ENCODE results near the gene LEUTX. TPM values are rescaled to one million over a fixed set of nuclear protein-coding genes. Genes with fewer than 3 reads are reported as not detected.
"Not testable (repeated sequence)": the region's sequence is repeated elsewhere in the genome, so short reads cannot be mapped to it uniquely, and the experiment has no call there.

LEUTX gene
- total RNA-seq, 2 donors from 2014 or later = not detected

GRCh38 chr19:39813264-39813993 lies 34.8 kb downstream of the LEUTX start:
- TF ChIP-seq CTCF (conservative IDR thresholded peaks at IDR 0.05) = no peak
- Histone ChIP-seq H3K9me3 (ENCODE audit: control insufficient read depth, low read length) (no peaks in the 10 kb centered on the region), H3K9ac (ENCODE audit: extremely low read depth, low read length, poor library complexity, severe bottlenecking) (no peak overlapping the region), H3K27ac (ENCODE audit: low read depth, low read length) (no peak overlapping the region), H3K4me3 (ENCODE audit: low read length) (no peak overlapping the region), H3K4me1 (ENCODE audit: control insufficient read depth, insufficient read depth, low read length) (no peaks in the 10 kb centered on the region), H3K36me3 (ENCODE audit: control insufficient read depth, insufficient read depth, low read length) (no peaks in the 10 kb centered on the region), H3K27me3 (ENCODE audit: control insufficient read depth, insufficient read depth, low read length, poor library complexity, severe bottlenecking) (no peaks in the 10 kb centered on the region)
- Mint-ChIP-seq H3K27ac (no peak overlapping the region), H3K4me3 (no peak overlapping the region), H3K4me1 (no peaks in the 10 kb centered on the region), H3K9me3 (no peaks in the 10 kb centered on the region), H3K36me3 (ENCODE audit: low read depth) (no peaks in the 10 kb centered on the region), H3K27me3 (ENCODE audit: insufficient read depth) (no peaks in the 10 kb centered on the region)
- no peak for DNase-seq
- WGBS, 2 experiments (ENCODE audit: insufficient coverage in 1 of 2, insufficient read length in 1 of 2) = 89 to 92% methylated on average over 8 to 9 of the region's 9 CpGs

- not testable (repeated sequence) for H3K27ac Mint-ChIP-seq
- WGBS, 2 experiments (ENCODE audit: insufficient coverage in 1 of 2, insufficient read length in 1 of 2) = 67 to 95% methylated on average over 1 to 4 of the region's 6 CpGs
Observed at GRCh38 chr19:39814111-39814510, 35.5 kb downstream of the LEUTX start.

GRCh38 chr19:39814595-39814994 lies 35.9 kb downstream of the LEUTX start:
- no peak overlapping the region for H3K27ac ChIP-seq (ENCODE audit: low read depth, low read length)
- no peaks in the 10 kb centered on the region for H3K4me1 ChIP-seq (ENCODE audit: control insufficient read depth, insufficient read depth, low read length)
- no peaks in the 10 kb centered on the region for H3K9me3 Mint-ChIP-seq
- H3K27me3 Mint-ChIP-seq (ENCODE audit: insufficient read depth) = no peaks in the 10 kb centered on the region
- 93% methylated on average over 2 to 3 of the region's 3 CpGs for WGBS, 2 experiments (ENCODE audit: insufficient coverage in 1 of 2, insufficient read length in 1 of 2)
- no peaks in the 10 kb centered on the region for H3K27me3 ChIP-seq (ENCODE audit: control insufficient read depth, insufficient read depth, low read length, poor library complexity, severe bottlenecking)
- H3K9me3 ChIP-seq (ENCODE audit: control insufficient read depth, low read length) = no peaks in the 10 kb centered on the region
- no peak for TF ChIP-seq CTCF (conservative IDR thresholded peaks at IDR 0.05)
- no peaks in the 10 kb centered on the region for H3K4me1 Mint-ChIP-seq
- H3K36me3 ChIP-seq (ENCODE audit: control insufficient read depth, insufficient read depth, low read length) = no peaks in the 10 kb centered on the region
- H3K4me3 ChIP-seq (ENCODE audit: low read length) = no peak overlapping the region
- DNase-seq = no peak
- H3K9ac ChIP-seq (ENCODE audit: extremely low read depth, low read length, poor library complexity, severe bottlenecking) = no peak overlapping the region
- no peak overlapping the region for H3K27ac Mint-ChIP-seq
- H3K36me3 Mint-ChIP-seq (ENCODE audit: low read depth) = no peaks in the 10 kb centered on the region
- no peak overlapping the region for H3K4me3 Mint-ChIP-seq

More at GRCh38 chr19:39814111-39814510, 35.5 kb downstream of the LEUTX start:
- not testable (repeated sequence) for H3K4me1 ChIP-seq (ENCODE audit: control insufficient read depth, insufficient read depth, low read length); DNase-seq; H3K9me3 ChIP-seq (ENCODE audit: control insufficient read depth, low read length); H3K4me3 Mint-ChIP-seq; H3K36me3 ChIP-seq (ENCODE audit: control insufficient read depth, insufficient read depth, low read length); H3K9me3 Mint-ChIP-seq; H3K27ac ChIP-seq (ENCODE audit: low read depth, low read length); H3K4me1 Mint-ChIP-seq; H3K4me3 ChIP-seq (ENCODE audit: low read length); H3K27me3 Mint-ChIP-seq (ENCODE audit: insufficient read depth); H3K9ac ChIP-seq (ENCODE audit: extremely low read depth, low read length, poor library complexity, severe bottlenecking); H3K27me3 ChIP-seq (ENCODE audit: control insufficient read depth, insufficient read depth, low read length, poor library complexity, severe bottlenecking); H3K36me3 Mint-ChIP-seq (ENCODE audit: low read depth)

All from endodermal cell (in vitro differentiated cells).